Mesenchymal stem cell (in vitro differentiated cells and primary cell): ENCODE measurements around the gene CEMIP2.
A peak's percentile ranks its signal among the peaks of the same experiment; 100 is the strongest.

Source experiments
- DNase-seq: peaks from one replicate; pipeline ENCODE4 v3.0.0-alpha.2; 2013
- H2AFZ ChIP-seq: one replicate; pipeline ENCODE4 v1.6.1; 2013; ENCODE audit warnings: low read depth, mild to moderate bottlenecking, control low read depth, inconsistent platforms, low read length, moderate library complexity
- H2AK5ac ChIP-seq: 2 replicates; pipeline ENCODE4 v1.6.1; 2013; ENCODE audit warnings: low read length, moderate library complexity, mild to moderate bottlenecking, inconsistent platforms; ENCODE audit not compliant: severe bottlenecking
- H2BK120ac ChIP-seq: one replicate; pipeline ENCODE4 v1.6.1; 2013; ENCODE audit warnings: low read depth, mild to moderate bottlenecking, inconsistent platforms, low read length, moderate library complexity
- H2BK12ac ChIP-seq, 2 experiments: one replicate each; pipeline ENCODE4 v1.6.1; 2013; ENCODE audit warnings: inconsistent platforms in 2 of 2, low read length in 2 of 2, mild to moderate bottlenecking in 2 of 2, moderate library complexity in 2 of 2, control low read depth in 1 of 2
- H2BK15ac ChIP-seq: one replicate; pipeline ENCODE4 v1.6.1; 2013; ENCODE audit warnings: mild to moderate bottlenecking, low read depth, inconsistent platforms; ENCODE audit not compliant: poor library complexity, severe bottlenecking
- H2BK5ac ChIP-seq: 2 replicates; pipeline ENCODE4 v1.6.1; 2013; ENCODE audit warnings: low read depth, mild to moderate bottlenecking, low read length, control low read depth, inconsistent platforms; ENCODE audit not compliant: poor library complexity, severe bottlenecking
- H3K14ac ChIP-seq, 2 experiments: one replicate each; pipeline ENCODE4 v1.6.1; 2013; ENCODE audit warnings: inconsistent platforms in 2 of 2, low read length in 2 of 2, control low read depth in 1 of 2, mild to moderate bottlenecking in 1 of 2, moderate library complexity in 1 of 2
- H3K18ac ChIP-seq, 2 experiments: one replicate each; pipeline ENCODE4 v1.6.1; 2013; ENCODE audit warnings: inconsistent platforms in 2 of 2, low read length in 2 of 2, control low read depth in 1 of 2, low read depth in 1 of 2, mild to moderate bottlenecking in 1 of 2
- H3K23ac ChIP-seq, 2 experiments: one replicate each; pipeline ENCODE4 v1.6.1; 2013; ENCODE audit warnings: inconsistent platforms in 2 of 2, low read length in 2 of 2, mild to moderate bottlenecking in 2 of 2, moderate library complexity in 2 of 2, control low read depth in 1 of 2
- H3K27ac ChIP-seq: 2 replicates; pipeline ENCODE4 v1.5.1; 2013; ENCODE audit warnings: mild to moderate bottlenecking, moderate library complexity, low read length, control low read depth, inconsistent platforms; ENCODE audit not compliant: poor library complexity, severe bottlenecking
- H3K27me3 ChIP-seq, 2 experiments: 2 replicates each; pipeline versions ENCODE4 v1.6.1 to v1.7.0; 2013; ENCODE audit warnings: low read length in 2 of 2, mild to moderate bottlenecking in 2 of 2, moderate library complexity in 2 of 2, control low read depth in 1 of 2, inconsistent platforms in 1 of 2; ENCODE audit not compliant: control insufficient read depth in 1 of 2, insufficient read depth in 1 of 2
- H3K36me3 ChIP-seq, 2 experiments: 2 replicates each; pipeline versions ENCODE4 v1.6.1 to v1.7.0; 2013; ENCODE audit warnings: low read length in 2 of 2, control low read depth in 1 of 2, inconsistent platforms in 1 of 2, low read depth in 1 of 2, mild to moderate bottlenecking in 1 of 2; ENCODE audit not compliant: insufficient read depth in 2 of 2, control insufficient read depth in 1 of 2
- H3K4ac ChIP-seq, 2 experiments: one replicate each; pipeline ENCODE4 v1.6.1; 2013; ENCODE audit warnings: inconsistent platforms in 2 of 2, low read length in 2 of 2, mild to moderate bottlenecking in 2 of 2, moderate library complexity in 2 of 2, control low read depth in 1 of 2, low read depth in 1 of 2
- H3K4me1 ChIP-seq: 2 replicates; pipeline ENCODE4 v1.6.1; 2013; ENCODE audit warnings: low read depth, low read length, control low read depth; ENCODE audit not compliant: control insufficient read depth, insufficient read depth
- H3K4me2 ChIP-seq: 2 replicates; pipeline ENCODE4 v1.6.1; 2013; ENCODE audit warnings: low read length, mild to moderate bottlenecking, inconsistent platforms; ENCODE audit not compliant: poor library complexity, severe bottlenecking
- H3K4me3 ChIP-seq, 2 experiments: 2 replicates each; pipeline versions ENCODE4 v1.5.1 to v1.7.0; 2013; ENCODE audit warnings: low read length in 2 of 2, mild to moderate bottlenecking in 2 of 2, control low read depth in 1 of 2, low read depth in 1 of 2; ENCODE audit not compliant: insufficient read depth in 1 of 2
- H3K79me1 ChIP-seq: replicated peaks from 2 replicates; pipeline ENCODE4 v1.6.1; 2013; ENCODE audit warnings: mild to moderate bottlenecking, control low read depth, low read length, inconsistent platforms; ENCODE audit not compliant: poor library complexity, severe bottlenecking
- H3K9ac ChIP-seq: 2 replicates; pipeline ENCODE4 v1.7.0; 2013; ENCODE audit warnings: mild to moderate bottlenecking, low read length, moderate library complexity
- H3K9me3 ChIP-seq: 2 replicates; pipeline ENCODE4 v1.7.0; 2013; ENCODE audit warnings: mild to moderate bottlenecking, low read length; ENCODE audit not compliant: control insufficient read depth
- H4K8ac ChIP-seq: one replicate; pipeline ENCODE4 v1.6.1; 2013; ENCODE audit warnings: inconsistent platforms, mild to moderate bottlenecking, low read length, moderate library complexity
- H4K91ac ChIP-seq: one replicate; pipeline ENCODE4 v1.6.1; 2013; ENCODE audit warnings: mild to moderate bottlenecking, low read length, inconsistent platforms
- WGBS: methylation state at CpG from one replicate; pipeline ENCODE4 v1.1.7; 2013; ENCODE audit warnings: mixed read lengths; 5-methylcytosine and 5-hydroxymethylcytosine counted together

Gene CEMIP2

DNA sequence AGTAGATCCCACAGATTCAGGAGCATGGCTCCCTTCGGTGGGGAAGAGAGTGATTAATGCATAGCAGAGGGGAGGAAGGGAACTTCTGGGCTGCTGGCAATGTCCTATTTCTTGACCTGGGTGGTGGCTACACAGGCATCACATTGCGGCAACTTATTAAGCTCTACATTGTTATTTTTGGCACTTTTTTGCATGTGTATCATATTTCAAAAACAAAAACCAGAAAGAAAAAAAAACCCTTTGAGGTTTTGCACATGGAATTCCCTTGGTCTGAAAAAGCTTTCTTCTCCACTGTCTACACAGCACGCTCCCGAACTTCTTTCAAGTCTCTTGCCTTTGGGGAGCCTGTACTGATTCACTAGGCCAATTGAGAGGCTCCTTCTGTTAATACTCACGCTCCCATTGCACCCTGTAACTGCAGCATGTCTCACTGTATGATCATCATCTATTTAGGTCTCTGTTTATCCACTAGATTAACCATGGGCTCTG, 25.1 kb downstream of the CEMIP2 start:
- H4K91ac ChIP-seq = no peak overlapping the region
- H3K4ac ChIP-seq = no peak overlapping the region
- H3K18ac ChIP-seq = no peak overlapping the region
- no peak overlapping the region for H2BK120ac ChIP-seq
- H3K23ac ChIP-seq = no peak overlapping the region
- H3K4me2 ChIP-seq = no peak overlapping the region
- H3K4me3 ChIP-seq = no peak overlapping the region
- no peak for DNase-seq
- H2BK12ac ChIP-seq = no peak overlapping the region
- 89% methylated on average over 5 of the region's 5 CpGs for WGBS
- H3K27ac ChIP-seq = no peak overlapping the region
- no peak overlapping the region for H2BK15ac ChIP-seq
- no peak overlapping the region for H2AFZ ChIP-seq
- no peak overlapping the region for H3K14ac ChIP-seq
- H3K79me1 ChIP-seq = peaks cover 19% of the 10 kb centered on the region
- no peak overlapping the region for H2AK5ac ChIP-seq
- H2BK5ac ChIP-seq = no peak overlapping the region
- H4K8ac ChIP-seq = no peak overlapping the region
- no peaks in the 10 kb centered on the region for H3K4me1 ChIP-seq
- peaks cover 17 to 26% of the 10 kb centered on the region in 2 experiments for H3K36me3 ChIP-seq
- H3K27me3 ChIP-seq = no peaks in the 10 kb centered on the region
- no peaks in the 10 kb centered on the region for H3K9me3 ChIP-seq
- no peak overlapping the region for H3K9ac ChIP-seq

DNA sequence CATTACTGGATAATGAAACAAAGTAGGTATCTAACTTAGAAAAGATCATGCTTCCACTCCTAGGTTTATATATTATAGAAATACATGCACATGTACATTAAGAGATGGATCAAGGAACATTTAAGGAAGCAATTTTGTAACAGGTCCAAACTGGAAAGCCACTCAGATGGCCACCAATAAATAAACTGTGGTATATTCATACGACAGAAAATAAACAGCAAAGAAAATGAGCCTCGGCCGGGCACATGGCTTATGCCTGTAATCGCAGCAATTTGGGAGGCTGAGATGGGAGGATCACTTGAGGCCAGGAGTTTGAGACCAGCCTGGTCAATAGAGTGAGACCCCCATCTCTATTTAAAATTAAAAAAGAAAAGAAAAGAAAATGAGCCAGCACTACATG, 25.6 kb downstream of the CEMIP2 start:
- no peak overlapping the region for H4K8ac ChIP-seq
- no peak overlapping the region for H2BK120ac ChIP-seq
- no peak overlapping the region for H2AK5ac ChIP-seq
- H2BK15ac ChIP-seq = no peak overlapping the region
- no peaks in the 10 kb centered on the region for H3K4me1 ChIP-seq
- 79% methylated on average over 4 of the region's 4 CpGs for WGBS
- H3K23ac ChIP-seq = no peak overlapping the region
- H3K14ac ChIP-seq = no peak overlapping the region
- H2AFZ ChIP-seq = no peak overlapping the region
- H3K27ac ChIP-seq = no peak overlapping the region
- H3K4ac ChIP-seq = no peak overlapping the region
- no peak overlapping the region for H3K9ac ChIP-seq
- no peaks in the 10 kb centered on the region for H3K27me3 ChIP-seq
- H3K18ac ChIP-seq = no peak overlapping the region
- H3K36me3 ChIP-seq = peaks cover 19 to 26% of the 10 kb centered on the region in 2 experiments
- H3K79me1 ChIP-seq = peaks cover 21% of the 10 kb centered on the region
- DNase-seq = no peak
- no peak overlapping the region for H2BK12ac ChIP-seq
- no peaks in the 10 kb centered on the region for H3K9me3 ChIP-seq
- no peak overlapping the region for H3K4me3 ChIP-seq
- H4K91ac ChIP-seq = no peak overlapping the region
- no peak overlapping the region for H2BK5ac ChIP-seq
- H3K4me2 ChIP-seq = no peak overlapping the region

DNA sequence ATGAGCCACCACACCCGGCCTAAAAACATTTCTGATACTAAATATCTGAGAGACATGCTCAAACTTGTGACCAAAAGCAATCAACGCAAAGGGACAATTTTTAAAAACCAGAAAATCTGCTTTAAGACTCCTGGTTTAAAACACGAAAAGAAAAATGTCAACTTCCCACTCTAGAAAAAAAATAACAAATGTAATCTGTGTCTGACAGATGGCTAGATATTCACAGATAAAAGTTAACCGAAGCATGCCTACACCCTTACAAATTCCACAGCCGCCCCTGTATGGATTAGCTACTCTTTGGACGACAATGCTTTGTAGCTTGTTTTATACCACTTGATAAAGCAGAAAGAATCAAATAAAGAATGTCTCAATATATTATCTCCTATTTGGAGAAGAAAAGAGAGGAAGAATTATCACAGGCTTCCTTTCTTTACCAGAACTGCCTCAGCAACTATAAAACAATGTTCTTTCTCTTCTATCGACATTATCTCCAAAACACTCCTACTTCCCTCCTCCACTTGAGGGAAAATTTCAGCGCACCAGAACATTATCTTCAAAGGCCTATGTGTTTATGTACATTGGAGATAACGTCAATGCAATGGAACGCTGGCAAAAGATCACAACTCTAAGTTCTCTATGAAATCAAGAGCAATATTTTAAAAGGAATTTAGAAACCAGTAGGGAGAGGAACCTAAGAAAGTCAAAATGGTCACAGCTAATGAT, 26.2 kb downstream of the CEMIP2 start:
- H3K27ac ChIP-seq = no peak overlapping the region
- H3K9ac ChIP-seq = no peak overlapping the region
- no peak overlapping the region for H3K4ac ChIP-seq
- no peaks in the 10 kb centered on the region for H3K4me1 ChIP-seq
- no peak overlapping the region for H4K91ac ChIP-seq
- H3K18ac ChIP-seq = peak overlapping the region in 1 of 2 experiments; percentile 19
- WGBS = 88% methylated on average over 4 of the region's 10 CpGs
- no peak overlapping the region for H3K14ac ChIP-seq
- H2AK5ac ChIP-seq = no peak overlapping the region
- no peaks in the 10 kb centered on the region for H3K9me3 ChIP-seq
- no peaks in the 10 kb centered on the region for H3K27me3 ChIP-seq
- peaks cover 19 to 26% of the 10 kb centered on the region in 2 experiments for H3K36me3 ChIP-seq
- H2BK12ac ChIP-seq = no peak overlapping the region
- H3K4me3 ChIP-seq = no peak overlapping the region
- no peak overlapping the region for H2AFZ ChIP-seq
- H3K4me2 ChIP-seq = no peak overlapping the region
- no peak overlapping the region for H2BK5ac ChIP-seq
- H4K8ac ChIP-seq = no peak overlapping the region
- H2BK15ac ChIP-seq = no peak overlapping the region
- H2BK120ac ChIP-seq = no peak overlapping the region
- peaks cover 21% of the 10 kb centered on the region for H3K79me1 ChIP-seq
- peak; percentile 68 for DNase-seq
- H3K23ac ChIP-seq = no peak overlapping the region

DNA sequence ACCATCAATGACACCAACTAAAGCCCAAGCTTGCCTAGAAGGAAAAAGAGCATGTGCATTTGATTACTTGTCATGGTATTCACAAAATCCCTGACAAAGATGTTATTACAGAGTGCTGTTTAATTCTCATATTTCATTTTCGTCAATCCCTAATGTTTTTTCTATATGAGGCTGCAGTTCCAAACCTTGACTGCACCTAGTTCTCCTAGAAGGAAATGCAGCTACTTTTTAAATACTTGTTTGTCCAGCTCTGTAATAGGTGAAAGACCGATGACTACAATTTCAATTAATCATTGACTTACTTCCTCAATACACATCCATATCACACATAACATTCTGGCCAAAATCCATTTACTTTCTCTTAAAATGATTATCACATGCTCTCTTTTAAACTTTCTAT, 28.1 kb downstream of the CEMIP2 start:
- Histone ChIP-seq H2BK5ac (no peak overlapping the region), H2AFZ (no peak overlapping the region), H3K4me2 (no peak overlapping the region), H3K23ac (no peak overlapping the region), H3K18ac (no peak overlapping the region), H3K9me3 (no peaks in the 10 kb centered on the region), H2BK15ac (no peak overlapping the region), H3K27ac (no peak overlapping the region), H3K79me1 (peaks cover 23% of the 10 kb centered on the region), H3K4me1 (no peaks in the 10 kb centered on the region), H3K14ac (no peak overlapping the region), H4K91ac (no peak overlapping the region), H3K9ac (no peak overlapping the region), H2BK12ac (no peak overlapping the region), H4K8ac (no peak overlapping the region), H3K4me3 (no peak overlapping the region), H3K4ac (no peak overlapping the region), H2BK120ac (no peak overlapping the region), H3K27me3 (no peaks in the 10 kb centered on the region), H2AK5ac (no peak overlapping the region), H3K36me3 (peaks cover 28 to 33% of the 10 kb centered on the region in 2 experiments)
- DNase-seq = no peak
- whole genome bisulfite sequencing = 89% methylated on average over 2 of the region's 2 CpGs
